HG03139 (cell line): ENCODE measurements around the gene U2AF1L4.

Experiments
- ATAC-seq: cut with Tn5 transposase; IDR thresholded peaks from one replicate; pipeline ENCODE4 v1.9.1; 2021; ENCODE audit not compliant: unreplicated experiment

Gene U2AF1L4, protein sequence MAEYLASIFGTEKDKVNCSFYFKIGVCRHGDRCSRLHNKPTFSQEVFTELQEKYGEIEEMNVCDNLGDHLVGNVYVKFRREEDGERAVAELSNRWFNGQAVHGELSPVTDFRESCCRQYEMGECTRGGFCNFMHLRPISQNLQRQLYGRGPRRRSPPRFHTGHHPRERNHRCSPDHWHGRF

DNA sequence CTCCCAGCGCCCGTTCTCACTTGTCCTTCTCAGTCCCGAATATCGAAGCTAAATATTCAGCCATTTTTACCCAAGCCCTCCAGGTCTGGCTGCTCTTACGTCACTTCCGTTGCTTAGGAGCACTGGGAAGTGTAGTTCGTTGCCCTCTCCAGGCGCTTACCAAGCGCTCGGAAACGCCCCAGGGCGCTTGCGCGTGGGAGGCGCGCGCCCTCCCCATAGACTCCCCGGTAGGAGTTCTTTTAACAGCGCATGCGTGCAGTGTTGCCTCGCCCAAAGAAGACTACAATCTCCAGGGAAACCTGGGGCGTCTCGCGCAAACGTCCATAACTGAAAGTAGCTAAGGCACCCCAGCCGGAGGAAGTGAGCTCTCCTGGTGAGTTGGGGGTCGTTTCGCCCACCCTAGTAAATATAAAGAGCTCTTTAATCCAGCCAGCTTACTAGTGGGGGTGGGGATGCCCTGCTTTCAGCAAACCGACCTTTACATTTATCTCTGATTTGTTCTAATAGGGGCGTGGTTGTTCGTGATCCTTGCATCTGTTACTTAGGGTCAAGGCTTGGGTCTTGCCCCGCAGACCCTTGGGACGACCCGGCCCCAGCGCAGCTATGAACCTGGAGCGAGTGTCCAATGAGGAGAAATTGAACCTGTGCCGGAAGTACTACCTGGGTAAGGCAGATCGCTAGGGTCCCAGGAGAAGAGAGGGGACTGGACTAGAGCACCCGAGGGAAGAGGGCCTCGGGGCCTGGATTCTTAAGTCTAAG is at the start of gene U2AF1L4, which contains the start of gene PSENEN:
U2AF1L4 (minus strand) TSS at position 91 of the 759 bp plus-strand sequence; CDS start at position 64, 27 bp downstream.
PSENEN (plus strand) TSS at position 324 of the 759 bp plus-strand sequence; CDS start at position 604, 280 bp downstream.
- peak; percentile 35 for ATAC-seq

DNA sequence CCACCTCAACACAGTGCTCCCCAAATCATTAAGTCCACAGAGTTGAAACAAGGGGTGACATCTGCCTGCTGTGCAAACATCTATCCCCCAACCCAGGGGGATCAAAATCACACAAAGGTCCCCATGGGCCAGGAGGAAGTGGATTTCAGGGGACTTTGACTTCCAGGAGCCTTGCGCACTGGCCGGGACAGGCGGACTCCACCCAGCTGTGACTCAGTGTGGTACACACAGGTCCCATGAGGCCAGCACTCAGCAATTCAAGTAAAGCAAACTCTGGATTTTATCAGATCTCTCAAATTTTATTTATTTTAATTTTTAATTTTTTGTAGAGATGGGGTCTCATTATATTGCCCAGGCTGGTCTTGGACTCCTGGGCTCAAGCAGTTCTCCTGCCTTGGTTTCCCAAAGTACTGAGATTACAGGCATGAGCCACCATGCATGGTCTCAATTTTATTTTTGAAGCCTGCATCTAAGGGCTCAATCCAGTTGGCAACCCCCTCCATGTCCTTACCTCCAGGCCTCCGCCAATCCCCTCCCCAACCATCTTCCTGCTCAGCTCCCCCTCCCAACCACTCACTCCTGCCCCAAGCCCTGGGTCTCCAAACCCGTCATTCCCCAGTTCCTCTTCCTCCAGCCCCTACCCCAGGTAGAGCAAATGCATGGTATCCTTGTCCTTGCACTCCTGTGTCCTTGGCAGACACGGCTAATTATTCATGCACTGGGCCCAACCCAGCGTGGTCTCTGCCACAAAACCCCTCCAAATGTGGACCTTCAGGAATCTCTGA is 48.4 kb upstream of the U2AF1L4 start:
- ATAC-seq = no peak

DNA sequence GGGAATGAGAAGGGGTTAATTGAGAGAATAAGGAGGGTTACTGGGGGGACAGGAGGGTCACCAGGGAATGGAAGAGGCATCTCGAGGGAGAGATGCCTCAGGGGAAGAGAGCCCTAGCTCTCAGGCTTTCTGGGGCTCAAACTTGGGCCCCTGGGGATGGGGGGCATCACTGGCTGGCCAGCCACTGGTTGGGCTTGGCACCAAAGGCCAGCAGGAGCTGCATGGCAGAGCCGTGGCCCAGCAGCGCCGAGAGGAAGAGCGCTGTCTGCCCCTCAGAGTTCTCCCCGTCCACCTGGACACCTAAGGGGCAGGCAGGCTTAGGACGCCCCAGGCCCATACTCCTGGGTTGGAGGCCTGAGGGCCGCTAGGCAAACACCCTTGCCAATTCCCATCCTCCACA is 47.7 kb upstream of the U2AF1L4 start:
- ATAC-seq = no peak

DNA sequence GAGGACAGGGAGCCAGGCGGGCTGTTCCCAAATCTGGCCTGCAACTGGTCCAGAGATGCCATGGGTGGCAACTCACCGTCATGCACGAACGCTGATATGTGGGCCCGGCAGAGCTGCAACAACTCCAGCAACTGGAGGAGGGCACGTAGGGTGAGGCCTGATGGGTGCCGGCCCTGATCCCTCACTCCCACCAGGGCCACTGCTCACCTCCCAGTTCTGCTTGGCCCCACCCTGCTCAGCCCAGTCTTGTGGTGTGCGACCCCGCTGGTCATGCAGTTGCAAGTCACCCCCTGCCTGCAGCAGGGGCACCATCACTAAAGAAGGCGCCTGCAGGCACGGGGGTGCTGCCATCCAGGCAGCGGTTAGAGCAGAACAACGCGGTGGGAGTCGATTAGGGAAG is 47.1 kb upstream of the U2AF1L4 start:
- no peak for ATAC-seq

DNA sequence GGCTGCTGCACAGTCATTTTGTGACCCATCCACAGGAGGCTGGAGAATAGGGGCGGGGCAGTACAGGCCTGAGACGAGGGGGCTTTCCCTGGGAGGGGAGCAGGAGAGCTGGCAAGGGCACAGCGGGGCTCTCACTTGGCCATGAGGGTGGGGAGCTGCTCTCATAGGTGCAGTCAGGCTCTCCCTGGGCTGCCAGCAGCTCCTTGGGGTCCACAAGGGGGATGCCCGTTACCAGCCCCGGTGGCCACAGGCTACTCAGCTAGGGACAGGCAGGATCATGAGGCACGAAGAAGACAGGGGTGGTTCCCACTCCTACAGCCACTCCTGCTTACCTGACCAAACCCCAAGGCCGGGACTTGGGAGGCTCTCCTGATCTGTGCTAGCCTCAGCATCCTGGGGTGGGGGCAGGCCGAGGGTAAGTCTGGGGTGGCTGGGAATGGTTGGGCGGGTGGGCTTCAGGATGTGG is 46.6 kb upstream of the U2AF1L4 start:
- no peak for ATAC-seq

DNA sequence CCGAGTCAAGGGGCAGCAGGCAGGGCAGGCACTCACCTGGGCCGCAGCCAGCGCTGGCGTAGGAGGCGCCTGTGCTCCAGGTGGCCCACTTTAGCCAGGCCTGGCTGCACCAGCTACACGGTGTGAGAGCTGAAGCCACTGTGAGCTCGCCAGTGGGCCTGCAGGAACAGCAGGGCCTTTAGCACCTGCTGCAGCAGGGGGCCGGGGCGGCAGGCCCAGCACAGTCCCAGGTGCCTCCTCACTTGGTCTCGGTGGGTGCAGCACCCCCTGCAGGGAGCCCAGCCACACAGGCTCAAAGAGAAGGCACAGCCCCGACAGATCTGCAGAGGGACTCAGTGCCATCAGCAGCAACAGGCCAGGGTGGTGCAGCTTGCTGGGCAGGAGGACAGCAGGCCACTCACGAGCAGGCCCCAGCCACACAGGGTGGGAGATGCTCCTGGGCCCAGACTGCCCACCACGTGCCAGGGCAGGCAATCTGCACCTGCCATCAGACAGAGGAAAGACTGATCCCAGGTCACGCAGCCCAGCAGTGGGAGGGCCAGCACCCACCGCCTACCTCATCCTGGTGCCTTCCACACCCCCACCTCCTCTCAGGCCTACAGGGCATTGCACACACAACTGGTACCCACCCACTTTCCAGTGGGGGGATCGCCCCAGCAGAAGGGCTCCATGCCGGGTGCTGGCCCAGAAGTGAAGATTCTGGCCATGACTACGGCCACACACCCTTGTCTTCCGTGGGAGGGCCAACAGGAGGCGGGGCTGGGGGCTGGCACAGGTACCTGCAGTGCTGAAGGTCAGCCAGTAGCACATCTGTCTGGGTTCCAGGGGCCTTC is 46.0 kb upstream of the U2AF1L4 start:
- no peak for ATAC-seq

DNA sequence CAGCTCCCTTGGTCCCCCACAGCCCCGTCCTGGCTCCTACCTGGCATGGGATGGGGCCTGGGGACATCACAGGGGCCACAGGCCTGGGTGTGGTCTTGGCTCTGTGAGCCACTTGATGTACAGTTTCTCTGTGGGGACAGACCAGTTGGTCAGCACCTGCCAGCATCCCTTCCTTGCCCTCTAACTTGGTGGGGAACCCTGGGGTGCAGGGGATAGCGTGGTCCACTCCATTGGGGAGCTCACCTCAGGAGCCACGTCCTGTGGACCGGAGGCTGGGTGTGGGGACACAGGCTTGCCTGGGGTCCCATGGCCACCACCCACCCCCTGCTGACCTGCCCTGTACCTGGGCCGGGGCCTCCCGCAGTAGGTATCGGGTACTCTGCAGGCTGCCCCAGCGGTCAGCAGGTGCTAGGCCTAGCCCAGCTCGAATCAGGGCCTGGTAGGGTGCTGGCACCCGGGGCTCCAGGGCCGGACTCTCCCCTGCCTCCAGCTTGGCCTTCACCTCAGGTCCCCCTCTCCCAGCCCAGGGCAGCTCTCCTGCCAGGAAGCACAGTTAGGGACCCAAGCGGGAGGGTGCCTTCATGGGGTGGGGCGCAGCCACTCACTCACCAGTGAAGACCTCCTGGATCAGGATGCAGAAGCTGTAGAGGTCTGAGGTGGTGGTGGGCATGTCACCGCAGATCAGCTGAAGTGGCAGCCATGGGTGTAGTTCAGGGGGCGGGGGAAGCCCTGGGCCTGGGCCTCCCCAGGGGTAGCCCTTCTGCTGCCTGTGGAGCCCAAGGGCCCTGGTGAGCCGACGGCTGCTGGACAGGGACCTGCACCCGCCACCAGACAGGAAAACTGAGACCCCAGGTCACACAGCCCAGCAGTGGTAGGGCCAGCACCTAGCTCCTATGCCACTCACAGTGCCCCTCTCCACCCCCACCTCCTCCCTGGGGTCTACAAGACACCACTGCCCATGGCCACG is 45.0 kb upstream of the U2AF1L4 start:
- no peak for ATAC-seq

DNA sequence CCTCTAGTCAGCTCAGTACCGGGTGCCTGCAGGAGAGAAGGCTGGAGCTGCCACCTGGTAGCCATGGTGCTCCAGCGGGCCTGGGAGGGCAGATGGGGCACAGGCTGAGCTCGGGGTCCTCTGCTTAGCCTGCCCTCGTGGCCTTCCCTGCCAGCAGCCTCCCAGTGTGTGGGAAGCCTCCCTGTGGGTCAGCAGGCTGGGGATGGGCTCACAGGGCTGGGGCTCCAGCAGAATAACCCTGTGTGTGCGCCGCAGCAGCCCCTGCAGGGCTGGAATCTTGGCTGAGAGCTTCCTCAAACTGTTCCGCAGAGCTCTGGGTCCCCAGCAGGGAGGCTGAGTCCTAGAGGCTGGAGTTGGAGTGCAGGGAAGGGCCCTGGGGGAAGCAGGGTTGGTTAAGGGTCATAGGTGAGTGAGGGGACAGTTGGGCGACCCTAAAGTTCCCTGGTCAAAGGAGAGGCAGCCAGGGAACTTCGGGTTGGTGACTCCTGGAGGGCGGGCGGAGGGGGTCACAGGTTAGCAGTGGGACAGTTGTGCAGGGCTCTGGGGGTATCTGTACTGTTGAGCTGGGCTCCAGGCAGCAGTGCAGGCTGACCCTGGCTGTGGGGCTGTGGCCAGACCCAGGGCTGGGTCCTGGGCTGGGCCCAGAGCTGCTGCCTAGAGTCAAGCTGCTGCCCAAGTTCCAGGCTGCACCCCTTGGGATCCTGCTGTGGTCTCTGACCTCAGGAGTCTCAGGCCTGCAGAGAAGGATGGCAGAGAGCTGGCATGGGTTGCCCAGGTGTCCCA is 44.2 kb upstream of the U2AF1L4 start:
- ATAC-seq = no peak

DNA sequence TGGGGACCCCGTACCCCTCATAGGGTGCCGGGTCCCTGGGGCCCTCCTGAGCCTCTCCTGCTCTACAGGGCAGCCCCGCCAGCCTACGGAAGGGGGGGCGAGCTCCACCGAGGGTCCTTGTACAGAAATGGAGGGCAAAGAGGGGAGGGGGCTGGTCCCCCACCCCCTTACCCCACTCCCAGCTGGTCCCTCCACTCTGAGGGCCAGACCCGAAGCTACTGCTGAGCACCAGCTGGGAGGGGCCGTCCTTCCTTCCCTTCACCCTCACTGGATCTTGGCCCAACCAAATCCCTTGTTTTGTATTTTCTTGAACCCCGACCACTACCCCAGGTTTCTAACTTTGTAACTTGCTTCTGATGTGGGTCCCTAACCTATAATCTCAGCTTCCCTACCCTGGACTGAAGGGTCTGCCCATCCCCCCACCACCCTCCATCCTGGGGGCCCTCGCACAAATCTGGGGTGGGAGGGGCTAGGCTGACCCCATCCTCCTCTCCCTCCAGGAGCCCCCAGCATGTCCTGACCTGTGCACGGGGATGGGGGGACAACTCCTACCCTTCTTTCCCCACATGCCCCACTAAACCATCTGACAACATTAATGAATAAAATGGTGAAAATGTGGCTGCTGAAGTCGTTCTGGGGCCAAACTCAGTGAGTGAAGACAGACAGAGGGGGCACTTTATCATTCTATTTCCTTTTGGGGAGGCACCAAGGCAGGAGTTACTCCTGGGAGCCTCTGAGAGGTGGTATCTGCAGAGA is 43.2 kb upstream of the U2AF1L4 start:
- ATAC-seq = no peak

DNA sequence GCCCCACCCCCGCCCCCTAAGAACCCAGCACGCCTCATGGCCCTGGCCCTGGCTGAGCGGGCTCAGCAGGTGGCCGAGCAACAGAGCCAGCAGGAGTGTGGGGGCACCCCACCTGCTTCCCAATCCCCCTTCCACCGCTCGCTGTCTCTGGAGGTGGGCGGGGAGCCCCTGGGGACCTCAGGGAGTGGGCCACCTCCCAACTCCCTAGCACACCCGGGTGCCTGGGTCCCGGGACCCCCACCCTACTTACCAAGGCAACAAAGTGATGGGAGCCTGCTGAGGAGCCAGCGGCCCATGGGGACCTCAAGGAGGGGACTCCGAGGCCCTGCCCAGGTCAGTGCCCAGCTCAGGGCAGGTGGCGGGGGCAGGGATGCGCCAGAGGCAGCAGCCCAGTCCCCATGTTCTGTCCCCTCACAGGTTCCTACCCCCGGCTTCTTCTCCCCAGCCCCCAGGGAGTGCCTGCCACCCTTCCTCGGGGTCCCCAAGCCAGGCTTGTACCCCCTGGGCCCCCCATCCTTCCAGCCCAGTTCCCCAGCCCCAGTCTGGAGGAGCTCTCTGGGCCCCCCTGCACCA is 42.1 kb upstream of the U2AF1L4 start:
- no peak for ATAC-seq

DNA sequence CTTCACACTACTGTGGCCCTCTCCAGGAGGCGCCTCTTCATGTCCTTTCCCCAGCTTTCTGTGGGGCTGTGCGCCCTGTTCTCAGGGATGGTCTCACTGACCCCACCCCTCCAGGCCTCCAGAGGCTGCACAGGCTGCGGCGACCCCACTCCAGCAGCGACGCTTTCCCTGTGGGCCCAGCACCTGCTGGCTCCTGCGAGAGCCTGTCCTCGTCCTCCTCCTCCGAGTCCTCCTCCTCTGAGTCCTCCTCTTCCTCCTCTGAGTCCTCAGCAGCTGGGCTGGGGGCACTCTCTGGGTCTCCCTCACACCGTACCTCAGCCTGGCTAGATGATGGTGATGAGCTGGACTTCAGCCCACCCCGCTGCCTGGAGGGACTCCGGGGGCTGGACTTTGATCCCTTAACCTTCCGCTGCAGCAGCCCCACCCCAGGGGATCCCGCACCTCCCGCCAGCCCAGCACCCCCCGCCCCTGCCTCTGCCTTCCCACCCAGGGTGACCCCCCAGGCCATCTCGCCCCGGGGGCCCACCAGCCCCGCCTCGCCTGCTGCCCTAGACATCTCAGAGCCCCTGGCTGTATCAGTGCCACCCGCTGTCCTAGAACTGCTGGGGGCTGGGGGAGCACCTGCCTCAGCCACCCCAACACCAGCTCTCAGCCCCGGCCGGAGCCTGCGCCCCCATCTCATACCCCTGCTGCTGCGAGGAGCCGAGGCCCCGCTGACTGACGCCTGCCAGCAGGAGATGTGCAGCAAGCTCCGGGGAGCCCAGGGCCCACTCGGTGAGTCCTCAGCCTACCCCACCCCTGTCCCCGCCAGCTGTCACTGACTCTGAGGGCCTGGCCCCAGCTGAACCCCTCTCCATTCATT is 41.3 kb upstream of the U2AF1L4 start:
- no peak for ATAC-seq

DNA sequence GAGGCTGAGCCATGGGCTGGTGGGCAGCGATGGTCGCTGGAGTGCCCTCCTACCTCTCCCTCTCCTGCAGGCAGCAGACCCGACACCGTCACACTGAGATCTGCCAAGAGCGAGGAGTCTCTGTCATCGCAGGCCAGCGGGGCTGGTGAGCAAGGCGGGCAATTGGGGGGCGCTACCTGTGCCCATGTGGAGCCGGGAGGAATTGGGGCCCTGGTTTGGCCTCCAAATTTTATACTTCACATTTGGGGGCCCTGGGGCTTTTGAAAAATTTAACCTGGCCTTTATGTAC is 40.1 kb upstream of the U2AF1L4 start:
- no peak for ATAC-seq

DNA sequence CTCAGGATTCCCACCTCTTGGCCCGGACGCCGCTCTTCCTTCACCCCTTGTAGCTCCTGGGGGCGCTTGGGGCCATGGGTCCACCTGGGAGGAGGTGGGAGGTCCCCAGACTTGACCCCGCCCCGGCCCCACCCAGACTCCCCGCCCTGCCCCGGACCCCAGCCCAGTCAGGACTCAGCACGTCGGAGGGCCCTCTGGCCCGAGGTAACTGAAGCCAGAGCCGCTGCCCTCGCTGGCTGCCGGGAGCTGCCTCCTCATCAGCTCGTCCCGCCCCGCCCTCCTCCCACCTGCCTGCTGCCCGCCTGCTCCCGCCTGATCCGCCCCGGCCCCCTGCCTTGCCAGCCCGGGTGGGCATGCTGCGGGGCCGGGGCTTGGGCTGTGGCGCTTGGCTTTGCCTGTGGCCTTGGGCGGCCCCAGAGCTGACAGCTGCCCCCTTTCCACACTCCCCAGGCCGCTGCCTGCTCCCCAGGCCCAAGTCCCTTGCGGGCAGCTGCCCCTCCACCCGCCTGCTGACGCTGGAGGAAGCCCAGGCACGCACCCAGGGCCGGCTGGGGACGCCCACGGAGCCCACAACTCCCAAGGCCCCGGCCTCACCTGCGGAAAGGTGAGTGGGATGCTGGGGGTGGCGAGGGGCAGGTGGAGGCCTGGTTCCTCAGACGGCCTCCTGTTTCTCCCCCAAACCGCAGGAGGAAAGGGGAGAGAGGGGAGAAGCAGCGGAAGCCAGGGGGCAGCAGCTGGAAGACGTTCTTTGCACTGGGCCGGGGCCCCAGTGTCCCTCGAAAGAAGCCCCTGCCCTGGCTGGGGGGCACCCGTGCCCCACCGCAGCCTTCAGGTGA is 39.5 kb upstream of the U2AF1L4 start:
- no peak for ATAC-seq

DNA sequence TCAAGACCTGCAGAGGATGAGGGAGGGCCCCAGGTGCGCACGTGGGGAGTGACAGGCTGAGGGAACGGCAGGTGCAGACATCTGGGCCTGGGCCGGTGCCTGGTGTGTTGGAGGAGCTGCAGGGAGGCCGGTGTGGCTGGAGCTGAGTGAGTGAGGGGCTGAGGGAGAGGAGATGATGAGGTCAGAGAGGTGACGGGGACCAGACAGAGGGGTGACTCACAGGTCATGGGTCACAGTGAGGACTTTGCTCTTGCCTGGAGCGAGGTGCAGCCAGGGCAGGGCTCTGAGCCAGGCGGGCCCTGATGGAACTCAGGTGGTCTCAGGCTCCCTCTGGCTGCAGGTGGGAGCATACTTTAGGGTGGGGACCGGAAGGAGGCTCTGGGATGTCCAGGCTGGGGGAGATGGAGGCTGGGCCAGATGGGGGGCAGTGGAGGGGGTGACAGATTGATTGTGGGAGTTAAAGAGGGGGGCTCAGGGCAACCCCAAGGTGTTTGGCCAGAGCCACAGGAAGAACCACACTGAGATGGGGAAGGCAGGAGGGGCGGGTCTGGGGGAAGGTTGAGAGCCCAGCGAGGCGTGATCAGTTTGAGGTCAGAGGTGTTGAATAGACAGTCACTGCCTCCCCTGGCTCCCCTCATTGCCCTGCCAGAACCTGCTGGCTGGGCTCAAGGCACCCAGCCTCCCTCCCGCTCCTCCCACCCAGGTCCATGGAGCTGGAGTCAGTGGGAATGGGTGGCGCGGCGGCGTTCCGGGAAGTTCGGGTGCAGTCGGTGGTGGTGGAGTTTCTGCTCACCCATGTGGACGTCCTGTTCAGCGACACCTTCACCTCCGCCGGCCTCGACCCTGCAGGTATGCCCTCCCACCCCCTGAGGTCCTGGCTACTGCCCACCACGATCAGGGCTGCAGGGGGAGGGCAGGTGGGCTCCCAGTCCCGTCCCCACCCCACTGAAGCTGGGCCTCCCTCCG is 38.5 kb upstream of the U2AF1L4 start:
- ATAC-seq = no peak

DNA sequence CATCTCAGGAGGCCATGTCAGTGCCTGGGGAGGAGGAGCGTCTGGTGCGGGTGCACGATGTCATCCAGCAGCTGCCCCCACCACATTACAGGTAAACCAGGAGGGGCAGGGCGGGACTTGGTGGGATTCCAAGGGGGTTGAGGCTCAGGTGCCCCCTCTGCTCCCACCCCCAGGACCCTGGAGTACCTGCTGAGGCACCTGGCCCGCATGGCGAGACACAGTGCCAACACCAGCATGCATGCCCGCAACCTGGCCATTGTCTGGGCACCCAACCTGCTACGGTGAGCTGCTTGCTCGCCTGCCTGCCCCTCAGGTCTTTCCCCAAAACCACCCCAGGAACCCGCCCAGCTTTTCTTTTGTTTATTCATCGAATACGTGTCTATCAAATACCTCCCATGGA is 37.4 kb upstream of the U2AF1L4 start:
- no peak for ATAC-seq
